ENCODE measurements around the gene TUBA1C.
"Not testable (repeated sequence)": the region's sequence is repeated elsewhere in the genome, so short reads cannot be mapped to it uniquely, and the experiment has no call there.

Gene TUBA1C

DNA sequence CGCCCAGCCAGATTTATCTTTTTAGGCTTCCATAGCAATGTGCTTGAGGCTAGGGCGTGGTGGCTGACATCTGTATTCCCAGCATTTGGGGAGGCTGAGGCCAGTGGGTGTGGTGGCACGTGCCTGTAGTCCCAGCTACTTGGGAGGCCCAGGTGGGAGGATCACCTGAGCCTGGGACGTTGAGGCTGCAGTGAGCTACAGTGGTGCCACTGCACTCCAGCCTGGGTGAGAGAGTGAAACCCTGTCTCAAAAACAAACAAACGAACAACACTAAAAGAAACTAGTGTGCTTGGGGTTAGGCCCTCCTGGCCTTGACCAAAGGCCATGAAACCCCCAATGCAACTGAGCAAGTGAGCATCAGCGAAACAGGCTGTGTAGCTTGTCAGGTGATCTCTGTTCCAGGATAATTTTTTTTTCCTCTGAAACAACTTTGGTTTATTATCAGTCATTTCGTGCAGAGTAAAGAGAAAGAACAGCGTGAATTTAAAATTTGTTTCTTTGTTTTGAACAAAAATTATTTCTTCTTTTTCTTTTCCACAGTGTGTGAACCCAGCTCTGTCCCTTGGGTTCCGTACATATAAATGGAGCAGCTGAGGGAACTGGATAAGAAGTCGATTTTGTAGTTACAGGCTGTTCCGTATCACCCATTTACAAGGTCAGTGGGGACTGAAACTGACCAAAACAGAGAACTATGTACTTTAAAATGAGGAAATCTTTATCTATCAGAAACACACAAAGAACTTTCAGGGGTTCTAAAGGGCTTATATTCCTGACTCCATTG lies 8.8 kb upstream of the TUBA1C start:
- no peak for DNase-seq (ENCODE audit: low read depth)

DNA sequence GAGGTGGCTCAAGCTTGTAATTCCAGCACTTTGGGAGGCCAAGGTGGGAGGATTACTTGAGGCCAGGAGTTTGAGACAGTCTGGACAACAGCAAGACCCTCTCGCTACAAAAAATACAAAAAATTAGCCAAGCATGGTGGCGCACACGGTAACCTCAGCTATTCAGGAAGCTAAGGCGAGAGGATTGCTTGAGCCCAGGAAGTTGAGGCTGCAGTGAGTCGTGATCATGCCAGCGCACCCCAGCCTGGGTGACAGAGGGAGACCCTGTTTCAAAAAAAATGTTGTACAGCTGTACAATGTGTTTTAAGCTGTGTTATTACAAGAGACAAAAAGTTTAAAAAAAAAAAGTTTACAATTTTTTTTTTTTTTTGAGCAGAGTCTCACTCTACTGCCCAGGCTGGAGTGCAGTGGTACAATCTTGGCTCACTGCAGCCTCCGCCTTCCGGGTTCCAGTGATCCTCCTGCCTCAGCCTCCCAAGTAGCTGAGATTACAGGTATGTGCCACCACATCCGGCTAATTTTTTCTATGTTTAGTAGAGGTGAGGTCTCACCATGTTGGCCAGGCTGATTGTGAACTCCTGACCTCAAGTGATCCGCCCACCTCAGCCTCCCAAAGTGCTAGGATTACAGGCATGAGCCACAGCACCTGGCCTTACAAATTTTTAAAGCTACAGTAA lies 7.2 kb upstream of the TUBA1C start:
- DNase-seq (ENCODE audit: low read depth): not testable (repeated sequence)

DNA sequence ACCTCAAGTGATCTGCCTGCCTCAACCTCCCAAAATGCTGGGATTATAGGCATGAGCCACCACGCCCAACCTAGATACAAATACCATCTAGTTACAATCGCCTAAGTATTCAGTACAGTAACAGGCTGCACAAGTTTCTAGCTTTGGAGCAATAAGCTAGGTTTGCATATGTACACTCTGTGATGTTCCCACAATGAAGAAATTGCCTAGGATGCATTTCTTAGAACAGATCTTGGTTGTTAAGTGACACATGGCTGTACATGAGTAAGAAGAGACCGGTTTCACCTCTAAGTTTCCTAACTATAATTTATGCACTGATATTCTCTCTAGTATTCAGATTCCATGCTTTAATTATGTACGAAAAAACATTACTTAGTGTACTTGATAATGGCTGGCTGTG lies 5.4 kb upstream of the TUBA1C start:
- DNase-seq (ENCODE audit: low read depth): no peak

DNA sequence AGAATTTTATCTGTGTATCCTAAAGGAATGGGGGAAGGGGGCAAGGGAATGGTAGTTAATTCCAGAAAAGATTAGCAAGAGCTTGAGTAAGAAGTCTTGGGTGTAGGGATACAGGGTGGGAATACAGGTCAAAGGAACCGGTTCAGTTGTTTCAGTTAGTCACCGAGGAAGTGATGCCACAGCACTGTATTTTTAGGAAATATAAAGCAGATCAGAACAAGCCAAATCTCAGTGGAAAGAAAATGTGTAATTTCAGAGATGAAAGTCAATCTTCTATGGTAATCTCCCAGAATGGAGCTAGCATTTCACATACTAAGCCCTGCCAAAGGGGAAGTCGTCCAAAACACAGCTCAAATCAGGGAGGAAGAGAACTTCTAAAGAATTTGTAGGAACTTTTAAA lies 4.7 kb upstream of the TUBA1C start:
- DNase-seq (ENCODE audit: low read depth): no peak

DNA sequence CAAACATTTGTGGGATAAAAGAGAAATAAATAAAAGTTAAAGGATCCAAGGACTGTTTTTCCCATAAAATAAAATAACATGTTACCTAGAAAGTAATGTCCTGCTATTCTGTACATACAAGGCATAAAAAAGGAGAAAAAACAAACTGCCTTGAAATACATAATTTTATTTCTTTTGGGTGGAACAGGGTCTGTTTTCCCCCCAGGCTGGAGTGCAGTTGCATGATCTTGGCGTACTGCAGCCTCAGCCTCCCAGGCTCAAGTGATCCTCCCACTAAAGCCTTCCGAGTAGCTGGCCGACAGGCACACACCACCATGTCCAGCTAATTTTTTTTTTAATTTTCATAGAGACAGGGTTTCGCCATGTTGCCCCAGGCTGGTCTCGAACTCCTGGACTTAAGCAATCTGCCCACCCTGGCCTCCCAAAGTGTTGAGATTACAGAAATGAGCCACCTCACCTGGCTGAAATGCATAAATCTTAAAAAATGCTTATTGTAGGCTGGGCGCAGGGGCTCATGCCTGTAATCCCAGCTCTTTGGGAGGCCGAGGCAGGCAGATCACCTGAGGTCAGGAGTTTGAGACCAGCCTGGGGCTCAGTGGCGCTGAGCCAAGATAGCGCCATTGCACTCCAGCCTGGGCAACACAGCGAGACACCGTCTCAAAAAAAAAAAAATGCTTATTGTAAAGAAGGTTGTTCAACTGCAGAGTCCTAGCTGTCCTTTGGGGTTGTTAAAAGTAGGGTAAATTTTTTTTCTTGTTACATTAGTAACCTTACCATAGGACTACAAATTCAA lies 4.1 kb upstream of the TUBA1C start:
- no peak for DNase-seq (ENCODE audit: low read depth)

DNA sequence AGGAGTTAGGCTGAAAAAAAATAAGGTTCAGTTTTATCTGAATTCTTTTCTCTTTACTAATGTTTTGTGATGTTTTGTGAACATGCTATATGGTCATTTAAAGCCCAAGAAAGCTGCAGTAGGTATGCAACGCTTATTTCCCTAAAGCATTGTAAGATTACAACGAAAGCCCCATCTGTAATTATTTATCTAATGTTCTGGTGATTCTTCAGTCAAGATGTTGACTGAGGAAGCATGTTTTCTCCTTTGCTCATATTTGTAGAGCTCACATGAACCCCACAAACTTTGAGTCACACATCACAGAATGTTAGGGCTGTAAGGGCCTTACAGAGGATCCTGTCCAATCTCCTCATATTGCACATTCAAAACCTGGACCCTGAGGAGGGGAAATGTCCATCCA lies 3.2 kb upstream of the TUBA1C start:
- no peak for DNase-seq (ENCODE audit: low read depth)

DNA sequence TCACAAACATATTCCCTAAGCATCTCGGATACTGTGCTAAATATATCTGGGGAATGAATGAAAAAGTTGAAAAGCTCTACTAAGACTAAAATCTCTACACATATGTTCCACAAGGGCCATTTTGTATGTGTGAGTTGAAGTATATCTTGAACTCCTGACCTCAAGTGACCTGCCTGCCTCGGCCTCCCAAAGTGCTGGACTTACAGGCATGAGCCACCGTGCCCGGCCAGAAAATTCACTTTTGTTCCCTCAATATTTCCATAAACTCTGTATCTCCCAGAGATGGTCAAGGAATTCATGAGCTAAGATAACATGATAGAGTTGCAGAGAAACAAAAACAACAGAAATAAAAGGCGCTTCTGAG lies 1.5 kb upstream of the TUBA1C start:
- DNase-seq (ENCODE audit: low read depth): no peak

DNA sequence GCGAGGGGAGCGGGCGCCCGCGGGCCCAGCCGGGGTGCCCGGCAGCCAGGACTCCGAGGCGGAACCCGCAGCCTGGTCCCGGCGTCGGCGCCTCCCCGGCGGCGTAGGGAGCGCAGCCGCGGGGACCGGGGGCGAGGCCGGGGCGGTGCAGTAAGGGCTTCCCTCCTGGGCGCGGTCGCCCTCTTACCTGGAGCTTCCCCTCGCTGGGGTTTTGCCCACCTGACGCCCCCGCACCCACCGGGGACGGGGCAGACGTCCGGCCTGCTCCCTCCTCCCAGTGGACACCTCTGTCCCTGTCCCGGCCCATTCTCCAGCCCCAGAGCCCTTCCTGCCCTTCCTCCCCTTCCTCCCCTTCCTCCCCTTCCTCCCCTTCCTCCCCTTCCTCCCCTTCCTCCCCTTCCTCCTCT lies 413 bp upstream of the TUBA1C start:
- DNase-seq (ENCODE audit: low read depth): no peak

DNA sequence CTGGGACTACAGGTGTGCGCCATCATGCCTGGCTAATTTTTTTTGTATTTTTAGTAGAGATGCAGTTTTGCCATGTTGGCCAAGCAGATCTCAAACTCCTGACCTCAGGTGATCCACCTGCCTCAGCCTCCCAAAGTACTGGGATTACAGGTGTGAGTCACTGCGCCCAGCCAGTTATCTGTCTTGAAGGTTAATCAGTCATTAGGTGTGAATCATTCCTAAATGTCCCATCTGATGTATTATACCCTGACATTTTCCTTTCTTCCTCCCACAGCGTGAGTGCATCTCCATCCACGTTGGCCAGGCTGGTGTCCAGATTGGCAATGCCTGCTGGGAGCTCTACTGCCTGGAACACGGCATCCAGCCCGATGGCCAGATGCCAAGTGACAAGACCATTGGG lies 4.3 kb downstream of the TUBA1C start:
- not testable (repeated sequence) for DNase-seq (ENCODE audit: low read depth)

DNA sequence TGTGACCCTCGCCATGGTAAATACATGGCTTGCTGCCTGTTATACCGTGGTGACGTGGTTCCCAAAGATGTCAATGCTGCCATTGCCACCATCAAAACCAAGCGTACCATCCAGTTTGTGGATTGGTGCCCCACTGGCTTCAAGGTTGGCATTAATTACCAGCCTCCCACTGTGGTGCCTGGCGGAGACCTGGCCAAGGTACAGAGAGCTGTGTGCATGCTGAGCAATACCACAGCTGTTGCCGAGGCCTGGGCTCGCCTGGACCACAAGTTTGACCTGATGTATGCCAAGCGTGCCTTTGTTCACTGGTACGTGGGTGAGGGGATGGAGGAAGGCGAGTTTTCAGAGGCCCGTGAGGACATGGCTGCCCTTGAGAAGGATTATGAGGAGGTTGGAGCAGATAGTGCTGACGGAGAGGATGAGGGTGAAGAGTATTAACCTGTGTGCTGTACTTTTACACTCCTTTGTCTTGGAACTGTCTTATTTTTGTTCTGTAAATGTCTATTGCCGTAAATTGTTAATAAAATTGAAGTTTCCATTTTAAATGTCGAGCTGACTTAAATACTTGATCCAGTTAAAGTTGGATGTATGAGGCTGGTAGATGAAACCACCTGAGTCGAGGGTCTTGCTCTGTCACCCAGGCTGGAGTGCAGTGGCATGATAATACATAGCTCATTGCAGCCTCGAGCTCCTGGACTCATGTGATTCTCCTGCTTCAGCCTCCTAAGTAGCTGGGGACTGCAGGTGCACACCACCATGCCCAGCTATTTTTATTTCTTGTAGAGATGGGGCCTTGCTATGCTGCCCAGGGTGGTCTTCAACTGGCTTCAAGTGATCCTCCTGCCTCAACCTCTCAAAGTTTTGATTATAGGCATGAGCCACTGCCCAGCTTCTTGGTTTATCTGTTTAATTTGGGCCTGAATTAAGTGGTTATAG lies 8.2 kb downstream of the TUBA1C start:
- DNase-seq (ENCODE audit: low read depth): no peak

DNA sequence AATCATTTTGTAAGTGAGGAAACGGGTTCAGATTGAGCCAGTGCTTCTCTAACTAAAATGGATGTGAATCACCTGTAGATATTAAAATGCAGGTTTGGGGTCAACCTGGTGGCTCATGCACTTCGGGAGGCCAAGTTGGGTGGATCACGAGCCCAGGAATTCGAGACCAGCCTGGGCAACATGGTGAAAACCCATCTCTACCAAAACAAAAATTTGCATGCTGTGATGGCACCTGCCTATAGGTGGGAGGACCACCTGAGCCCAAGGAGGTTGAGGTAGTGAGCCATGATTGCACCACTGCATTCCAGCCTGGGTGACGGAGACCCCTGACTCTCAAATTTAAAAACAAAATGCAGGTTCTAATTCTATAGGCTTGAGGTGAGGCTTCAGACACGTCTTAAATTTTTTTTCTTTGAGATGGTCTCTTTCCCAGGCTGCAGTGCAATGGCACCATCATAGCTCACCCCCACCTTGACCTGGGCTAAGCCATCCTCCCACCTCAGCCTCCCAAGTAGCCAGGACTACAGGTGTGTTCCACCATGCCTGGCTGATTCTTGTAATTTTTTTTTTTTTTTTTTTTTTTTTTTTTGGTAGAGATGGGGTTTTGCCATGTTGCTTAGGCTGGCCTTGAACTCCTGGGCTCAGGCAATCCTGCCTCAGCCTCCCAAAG lies 9.0 kb downstream of the TUBA1C start:
- DNase-seq (ENCODE audit: low read depth): no peak

DNA sequence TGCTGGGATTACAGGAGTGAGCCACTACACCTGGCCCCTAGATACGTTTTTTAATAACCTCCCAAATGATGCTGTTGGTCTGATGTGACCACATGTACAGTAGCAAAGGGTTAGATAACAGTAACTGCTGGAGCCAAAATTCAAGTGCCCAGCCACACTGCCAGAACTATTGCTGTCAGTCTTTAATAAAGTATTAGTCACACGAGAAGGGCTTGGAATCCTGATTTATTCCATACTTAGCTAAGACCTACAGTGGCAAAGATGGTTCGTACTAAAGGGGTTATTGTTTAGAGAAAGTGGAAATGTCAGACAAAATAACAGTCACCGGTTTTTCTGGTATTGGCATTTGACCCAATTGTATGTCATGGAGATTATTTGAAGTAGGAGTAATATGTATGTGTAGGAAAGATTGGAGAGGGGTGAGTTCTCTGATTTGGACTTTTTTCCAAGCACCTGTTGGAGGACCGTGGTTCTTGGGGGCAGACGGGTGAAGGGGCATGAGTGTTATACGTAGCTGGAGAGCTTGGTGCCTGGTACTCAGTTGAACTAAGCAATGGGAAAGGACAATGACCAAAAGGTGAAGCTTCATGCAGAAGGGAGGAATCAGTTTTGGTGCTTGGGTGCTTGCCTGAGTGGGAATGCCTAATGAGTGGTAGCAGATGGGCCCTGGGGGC lies 9.7 kb downstream of the TUBA1C start:
- no peak for DNase-seq (ENCODE audit: low read depth)

DNA sequence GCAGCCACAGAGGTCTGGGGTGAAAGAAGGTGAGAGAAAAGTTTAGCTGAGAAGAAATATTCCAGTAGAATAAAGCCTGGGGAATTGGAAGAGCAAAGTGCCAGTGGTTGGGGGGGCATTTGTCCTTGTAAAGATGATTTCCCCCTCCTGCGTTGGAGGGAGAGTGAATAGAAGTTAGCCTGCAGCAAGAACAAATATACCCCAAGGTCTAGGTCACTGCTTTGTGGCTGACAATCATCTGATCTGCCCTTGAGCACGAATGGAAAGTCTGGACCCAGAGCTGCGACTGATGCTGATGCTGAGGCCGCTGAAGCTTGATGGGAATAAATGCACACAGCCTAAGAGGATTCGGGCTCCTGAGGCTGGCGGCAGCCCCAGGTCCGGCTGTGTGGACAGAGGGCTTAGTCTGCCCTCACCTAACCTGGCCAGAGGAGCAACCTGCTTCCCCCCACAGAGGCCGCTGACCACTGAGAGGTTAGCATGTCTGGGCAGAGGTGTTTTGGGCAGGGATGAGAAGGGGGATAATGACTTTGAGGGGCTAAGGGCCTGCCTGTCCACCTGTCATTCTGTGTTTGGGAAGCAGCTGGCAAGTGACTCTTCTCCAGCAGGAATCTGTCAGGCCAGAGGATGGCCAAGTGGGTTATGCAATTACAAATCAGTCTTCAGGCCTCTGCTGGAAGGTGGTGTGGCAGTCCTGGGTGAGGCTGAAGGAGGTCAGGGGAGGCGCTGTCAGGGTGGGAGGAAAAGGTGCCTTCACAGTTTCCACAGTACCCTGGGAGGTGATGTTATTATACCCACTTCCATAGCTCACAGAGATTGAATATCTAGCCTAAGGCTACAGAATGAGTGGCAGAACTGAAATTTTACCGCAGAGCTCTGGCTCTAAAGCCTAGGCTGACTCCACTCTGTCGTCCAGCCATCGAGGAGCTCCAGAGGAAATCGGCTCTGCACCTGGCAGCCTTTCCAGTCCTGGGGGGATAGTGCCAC lies 11.7 kb downstream of the TUBA1C start:
- DNase-seq (ENCODE audit: low read depth): no peak

DNA sequence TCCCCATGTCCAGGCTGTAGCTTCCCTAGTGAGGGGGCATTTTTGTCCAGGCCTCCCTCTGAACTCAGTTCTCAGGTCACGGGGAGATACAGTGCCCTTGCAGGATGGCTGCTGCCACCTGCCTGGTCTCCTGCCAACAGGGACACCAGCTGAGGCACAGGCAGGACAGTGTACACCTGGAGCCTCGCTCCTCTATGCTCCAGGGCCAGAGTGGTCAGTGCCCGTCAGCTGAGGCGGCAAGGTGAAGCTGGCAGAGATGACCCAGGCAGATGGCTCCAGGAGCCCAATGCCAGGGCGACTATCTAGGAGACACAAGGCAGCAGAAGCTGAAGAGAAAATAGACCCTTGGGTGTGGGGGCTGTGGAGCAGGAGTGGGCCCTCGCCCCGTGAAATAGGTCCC lies 12.6 kb downstream of the TUBA1C start:
- no peak for DNase-seq (ENCODE audit: low read depth)

DNA sequence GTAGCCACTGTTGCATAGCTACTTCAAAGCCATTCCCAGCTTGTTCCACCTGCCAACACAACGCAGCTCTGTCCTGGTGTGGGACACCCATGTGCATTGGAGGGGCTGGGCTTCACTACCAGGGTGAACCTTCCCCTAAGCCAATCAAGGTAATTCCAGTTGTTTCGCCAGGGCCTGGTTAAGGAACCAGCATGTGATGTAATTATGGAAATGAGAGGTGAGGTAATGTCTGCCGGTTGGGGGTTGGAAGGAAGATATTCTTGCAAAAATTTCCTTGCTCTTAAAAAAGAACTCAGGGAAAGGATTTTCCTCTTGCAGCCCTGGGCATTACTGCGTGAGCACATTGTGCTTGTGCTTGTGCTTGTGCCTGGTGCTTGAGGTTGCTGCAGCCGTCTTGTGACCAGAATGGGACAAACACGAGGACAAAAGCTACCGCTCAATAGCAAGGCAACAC lies 14.9 kb downstream of the TUBA1C start:
- no peak for DNase-seq (ENCODE audit: low read depth)

DNA sequence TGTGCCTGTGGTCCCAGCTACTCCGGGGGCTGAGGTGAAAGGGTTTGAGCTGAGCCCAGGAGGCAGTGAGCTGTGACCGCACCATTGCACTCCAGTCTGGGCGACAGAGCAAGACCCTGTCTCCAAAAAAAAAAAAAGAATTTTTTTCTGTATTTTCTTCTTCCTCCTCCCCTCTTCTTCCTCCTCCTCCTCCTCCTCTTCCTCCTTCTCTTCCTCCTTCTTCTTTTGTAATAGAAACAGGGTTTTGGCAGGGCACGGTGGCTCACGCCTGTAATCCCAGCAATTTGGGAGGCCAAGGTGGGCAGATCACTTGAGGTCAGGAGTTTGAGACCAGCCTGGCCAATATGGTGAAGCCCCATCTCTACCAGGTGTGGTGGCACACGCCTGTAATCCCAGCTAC lies 15.7 kb downstream of the TUBA1C start:
- DNase-seq (ENCODE audit: low read depth): not testable (repeated sequence)

DNA sequence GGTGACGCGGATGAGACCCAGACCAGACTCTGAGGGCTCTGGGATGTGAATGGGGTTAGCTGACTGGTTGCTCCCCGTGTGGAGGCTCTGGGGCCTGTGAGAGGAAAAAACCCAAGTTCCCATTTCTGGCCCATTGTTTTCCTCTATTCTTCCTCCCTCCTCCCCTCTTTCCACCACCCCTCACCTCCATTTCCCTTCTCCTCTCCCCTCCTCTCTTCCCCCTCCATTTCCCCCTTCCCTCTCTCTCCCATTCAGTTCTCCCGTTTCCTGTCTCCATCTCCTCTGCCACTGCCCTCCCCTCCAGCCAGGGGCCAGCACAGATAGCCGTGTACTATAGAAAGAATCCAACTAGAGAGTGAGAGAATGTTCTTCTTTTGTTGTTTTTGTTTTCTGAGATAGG lies 17.4 kb downstream of the TUBA1C start:
- no peak for DNase-seq (ENCODE audit: low read depth)

DNA sequence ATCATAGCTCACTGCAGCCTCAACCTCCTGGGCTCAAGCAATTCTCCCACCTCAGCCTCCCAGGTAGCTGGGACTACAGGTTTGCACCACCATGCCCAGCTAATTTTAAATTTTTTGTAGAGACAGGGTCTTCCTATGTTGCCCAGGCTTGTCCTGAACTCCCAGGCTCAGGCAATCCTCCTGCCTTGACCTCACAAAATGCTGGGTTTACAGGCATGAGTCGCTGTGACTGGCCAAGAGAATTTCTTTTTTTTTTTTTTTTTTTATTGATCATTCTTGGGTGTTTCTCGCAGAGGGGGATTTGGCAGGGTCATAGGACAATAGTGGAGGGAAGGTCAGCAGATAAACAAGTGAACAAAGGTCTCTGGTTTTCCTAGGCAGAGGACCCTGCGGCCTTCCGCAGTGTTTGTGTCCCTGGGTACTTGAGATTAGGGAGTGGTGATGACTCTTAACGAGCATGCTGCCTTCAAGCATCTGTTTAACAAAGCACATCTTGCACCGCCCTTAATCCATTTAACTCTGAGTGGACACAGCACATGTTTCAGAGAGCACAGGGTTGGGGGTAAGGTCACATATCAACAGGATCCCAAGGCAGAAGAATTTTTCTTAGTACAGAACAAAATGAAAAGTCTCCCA lies 18.0 kb downstream of the TUBA1C start:
- not testable (repeated sequence) for DNase-seq (ENCODE audit: low read depth)
